Activated CD8-positive, alpha-beta T cell treated with anti-CD3 and anti-CD28 coated beads for 36 hours (primary cell): ENCODE results near the gene MCF2L2. TPM values are rescaled to one million over a fixed set of nuclear protein-coding genes. Genes with fewer than 3 reads are reported as not detected.

Experiments
- ATAC-seq: fragments of 200-7000 bp; cut with Tn5 transposase; one replicate; pipeline ENCODE4 v1.10.0; 2021; ENCODE audit warnings: mild to moderate bottlenecking, moderate library complexity
- CTCF ChIA-PET: fragments of 350-600 bp; sonication (Branson Sonifier 250); formaldehyde crosslinking; loops from one replicate; lab custom pipeline; 2021; ENCODE audit warnings: antibody characterized with exemption; lab: Charles Lee
- POLR2A ChIA-PET: fragments of 350-600 bp; sonication (Branson Sonifier 250); formaldehyde crosslinking; loops from one replicate; lab custom pipeline; 2021; ENCODE audit warnings: antibody characterized with exemption; lab: Charles Lee
- DNase-seq: peaks from one replicate; pipeline ENCODE4 v3.0.0-alpha.2; 2020
- H3K27ac Mint-ChIP-seq: one replicate; pipeline ENCODE4 v1.8.0; 2021; ENCODE audit warnings: mild to moderate bottlenecking, mixed read lengths
- H3K27me3 Mint-ChIP-seq: one replicate; pipeline ENCODE4 v1.8.0; 2021; ENCODE audit warnings: mixed read lengths
- H3K36me3 Mint-ChIP-seq: one replicate; pipeline ENCODE4 v1.8.0; 2021; ENCODE audit warnings: low read depth, mixed read lengths
- H3K4me1 Mint-ChIP-seq: one replicate; pipeline ENCODE4 v1.8.0; 2021; ENCODE audit warnings: low read depth, mixed read lengths
- H3K4me3 Mint-ChIP-seq: one replicate; pipeline ENCODE4 v1.8.0; 2021; ENCODE audit warnings: mild to moderate bottlenecking, moderate library complexity, mixed read lengths
- H3K9me3 Mint-ChIP-seq: one replicate; pipeline ENCODE4 v1.8.0; 2021; ENCODE audit warnings: mixed read lengths
- CTCF ChIP-seq: fragments of 200-600 bp; IDR thresholded peaks from one replicate; pipeline ENCODE4 v1.8.0; 2022; ENCODE audit warnings: antibody characterized with exemption, mild to moderate bottlenecking
- intact Hi-C: fragments of 100-400 bp; cut with micrococcal nuclease; formaldehyde crosslinking; loops from one replicate; pipeline ENCODE4 v1.10.0; 2022
- total RNA-seq, 2 experiments: library from RNA; stranded (reverse); gene quantifications; one replicate each; pipeline ENCODE4 v1.2.3, GENCODE V29; 2021

Gene MCF2L2
- total RNA-seq, 2 experiments from 2014 or later: 3.5 to 3.7 TPM

- no peak for TF ChIP-seq CTCF
- intact Hi-C loops: no loop called here
- Mint-ChIP-seq H3K4me1 (peaks cover 7% of the 10 kb centered on the region), H3K9me3 (no peaks in the 10 kb centered on the region), H3K4me3 (no peak overlapping the region), H3K27me3 (no peaks in the 10 kb centered on the region), H3K36me3 (no peaks in the 10 kb centered on the region), H3K27ac (no peak overlapping the region)
- no peak for ATAC-seq
- CTCF ChIA-PET: interaction anchor here (0.9 to 1.2 kb wide), 2 partner anchors 10 to 173 kb away, joined by 3 read pairs; no protein-coding TSS in a partner anchor
- DNase-seq: no peak
- POLR2A ChIA-PET: no interaction called here
Observed at GRCh38 chr3:183357564-183358079, 70.8 kb downstream of the MCF2L2 start.

DNA sequence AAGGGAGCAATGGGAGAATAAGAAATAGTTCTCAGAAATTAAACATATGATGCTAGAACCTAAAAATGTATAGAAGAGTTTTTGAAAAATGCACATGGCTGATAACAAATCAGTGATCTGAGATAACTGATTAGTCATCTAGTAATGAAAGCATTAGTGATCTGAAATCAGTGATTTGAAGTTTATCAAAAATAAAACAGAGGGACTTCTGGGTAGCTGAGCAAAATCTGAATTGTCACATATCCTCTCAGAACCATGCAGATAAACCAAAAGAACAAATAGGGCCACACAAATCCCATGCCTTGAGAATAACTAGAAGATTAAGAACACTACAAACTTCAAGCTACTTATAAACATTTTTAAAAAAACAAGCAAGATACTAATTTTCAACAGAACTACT, 71.5 kb downstream of the MCF2L2 start:
- Mint-ChIP-seq H3K4me1 (peaks cover 7% of the 10 kb centered on the region), H3K36me3 (no peaks in the 10 kb centered on the region), H3K9me3 (no peaks in the 10 kb centered on the region), H3K4me3 (no peak overlapping the region), H3K27me3 (no peaks in the 10 kb centered on the region), H3K27ac (no peak overlapping the region)
- intact Hi-C loops: no loop called here
- no peak for TF ChIP-seq CTCF
- ChIA-PET POLR2A (no interaction called here), CTCF (interaction anchor here (0.6 to 1.2 kb wide), 4 partner anchors 10 to 172 kb away, joined by 3 read pairs; no protein-coding TSS in a partner anchor)
- ATAC-seq (no peak), DNase-seq (no peak)

- no peak for TF ChIP-seq CTCF
- POLR2A ChIA-PET: no interaction called here
- Mint-ChIP-seq H3K9me3 (no peaks in the 10 kb centered on the region), H3K27me3 (no peaks in the 10 kb centered on the region), H3K27ac (no peak overlapping the region), H3K36me3 (no peaks in the 10 kb centered on the region), H3K4me1 (peaks cover 17% of the 10 kb centered on the region), H3K4me3 (no peak overlapping the region)
- CTCF ChIA-PET: no interaction called here
- ATAC-seq: no peak
- no peak for DNase-seq
- intact Hi-C loops: no loop called here
Observed at GRCh38 chr3:183354874-183355273, 73.5 kb downstream of the MCF2L2 start.

GRCh38 chr3:183354325-183354831, 74.0 kb downstream of the MCF2L2 start:
- ChIA-PET POLR2A (interaction anchor here (1.0 kb wide), 1 partner anchor 9 kb away, joined by 3 read pairs; no protein-coding TSS in a partner anchor), CTCF (no interaction called here)
- no peak for ATAC-seq
- no peak overlapping the region for H3K4me3 Mint-ChIP-seq
- intact Hi-C loops: no loop called here
- DNase-seq: no peak
- peaks cover 22% of the 10 kb centered on the region for H3K4me1 Mint-ChIP-seq
- no peaks in the 10 kb centered on the region for H3K27me3 Mint-ChIP-seq
- H3K36me3 Mint-ChIP-seq: no peaks in the 10 kb centered on the region
- no peaks in the 10 kb centered on the region for H3K9me3 Mint-ChIP-seq
- TF ChIP-seq CTCF: no peak
- no peak overlapping the region for H3K27ac Mint-ChIP-seq

GRCh38 chr3:183353421-183353820, 75.0 kb downstream of the MCF2L2 start:
- Mint-ChIP-seq H3K27me3 (no peaks in the 10 kb centered on the region), H3K27ac (no peak overlapping the region), H3K4me3 (no peak overlapping the region), H3K4me1 (peaks cover 28% of the 10 kb centered on the region), H3K9me3 (no peaks in the 10 kb centered on the region), H3K36me3 (no peaks in the 10 kb centered on the region)
- no peak for DNase-seq
- TF ChIP-seq CTCF: no peak
- ChIA-PET CTCF (no interaction called here), POLR2A (interaction anchor here (1.0 kb wide), 1 partner anchor 10 kb away, joined by 3 read pairs; no protein-coding TSS in a partner anchor)
- intact Hi-C loops: no loop called here
- ATAC-seq: no peak
